HepG2 (cell line): ENCODE measurements around the gene BCORL1. TPM values are rescaled to one million over a fixed set of nuclear protein-coding genes. Genes with fewer than 3 reads are reported as not detected.

ENCODE experiments used
- CC2D1A ChIP-seq: sonication (generic); formaldehyde crosslinking; IDR thresholded peaks from 2 replicates; pipeline ENCODE4 v1.8.1; 2023; ENCODE audit warnings: mild to moderate bottlenecking, missing genetic modification reagents
- CREM ChIP-seq, 2 experiments: sonication (generic) in 1 of 2; formaldehyde crosslinking in 1 of 2; IDR thresholded peaks; 2 replicates each; pipeline versions ENCODE4 v1.4.0 to v1.6.1; 2016 to 2020; ENCODE audit warnings: antibody characterized with exemption in 1 of 2, mild to moderate bottlenecking in 1 of 2, missing genetic modification reagents in 1 of 2
- IKZF4 ChIP-seq: sonication (generic); formaldehyde crosslinking; IDR thresholded peaks from 2 replicates; pipeline ENCODE4 v1.5.1; 2020; ENCODE audit warnings: borderline replicate concordance, mild to moderate bottlenecking, low read depth, missing genetic modification reagents; ENCODE audit errors: not compliant biosample characterization
- MIER3 ChIP-seq: IDR thresholded peaks from 2 replicates; pipeline ENCODE4 v1.6.1; 2016; ENCODE audit warnings: missing compliant biosample characterization, borderline replicate concordance
- MYC ChIP-seq: sonication (generic); formaldehyde crosslinking; IDR thresholded peaks from 2 replicates; pipeline ENCODE4 v1.9.0; 2021; ENCODE audit warnings: missing genetic modification reagents, borderline replicate concordance
- PHB2 ChIP-seq: fragments of 450-650 bp; IDR thresholded peaks from 2 replicates; pipeline ENCODE4 v1.6.1; 2018; ENCODE audit not compliant: partially characterized antibody
- POLR2G ChIP-seq: fragments of 200-400 bp; formaldehyde crosslinking; IDR thresholded peaks from 2 replicates; pipeline ENCODE4 v1.6.1; 2018; ENCODE audit warnings: mild to moderate bottlenecking, low read depth, low read length, moderate library complexity
- TBP ChIP-seq: sonication (generic); formaldehyde crosslinking; IDR thresholded peaks from 2 replicates; pipeline ENCODE4 v1.5.0; 2020; ENCODE audit warnings: missing genetic modification reagents
- TOPORS ChIP-seq: sonication (generic); formaldehyde crosslinking; IDR thresholded peaks from 2 replicates; pipeline ENCODE4 v1.8.0; 2023; ENCODE audit warnings: mild to moderate bottlenecking, missing genetic modification reagents
- ZNF543 ChIP-seq: sonication (generic); formaldehyde crosslinking; IDR thresholded peaks from 2 replicates; pipeline ENCODE4 v1.4.0; 2020; ENCODE audit warnings: mild to moderate bottlenecking, missing genetic modification reagents
- ZSCAN30 ChIP-seq: sonication (generic); formaldehyde crosslinking; IDR thresholded peaks from 2 replicates; pipeline ENCODE4 v1.5.0; 2020; ENCODE audit warnings: mild to moderate bottlenecking, missing genetic modification reagents
- polyA plus RNA-seq, 8 experiments: library from polyadenylated mRNA; depleted of rRNA in 3 of 8; stranded (reverse) in 7 of 8; unstranded in 1 of 8; fragments of >200 nt; fragmentation: Illumina TruSeq in 4 of 8; extraction: Trizol in 4 of 8; gene quantifications; 2 replicates each; pipeline versions ENCODE4 v1.2.1 to v1.2.3, GENCODE V29; 2011 to 2016; ENCODE audit warnings: low read depth in 4 of 8, missing spikeins in 1 of 8, mixed read lengths in 1 of 8; ENCODE audit not compliant: insufficient read depth in 1 of 8
- total RNA-seq, 5 experiments: library from RNA; depleted of rRNA; stranded (reverse); fragments of >200 nt; fragmentation: Illumina TruSeq; extraction: Trizol; gene quantifications; 2 replicates each; pipeline ENCODE4 v1.2.3, GENCODE V29; 2016; ENCODE audit warnings: low read depth in 1 of 5
- TF ChIP-seq, protein P1 (sequence below): sonication (generic); formaldehyde crosslinking; IDR thresholded peaks from 2 replicates; pipeline ENCODE4 v1.5.1; 2020; ENCODE audit warnings: mild to moderate bottlenecking, missing genetic modification reagents, moderate library complexity
- TF ChIP-seq, protein P2 (sequence below): sonication (generic); formaldehyde crosslinking; IDR thresholded peaks from 2 replicates; pipeline ENCODE4 v1.4.0; 2020; ENCODE audit warnings: mild to moderate bottlenecking, low read depth, missing genetic modification reagents
- TF ChIP-seq, protein P3 (sequence below): IDR thresholded peaks from 2 replicates; pipeline ENCODE4 v1.6.1; 2016; ENCODE audit warnings: low read depth, borderline replicate concordance
- TF ChIP-seq, protein P4 (sequence below): sonication (generic); formaldehyde crosslinking; IDR thresholded peaks from 2 replicates; pipeline ENCODE4 v1.4.0; 2020; ENCODE audit warnings: missing genetic modification reagents, borderline replicate concordance
- TF ChIP-seq, protein P5 (sequence below): sonication (generic); formaldehyde crosslinking; IDR thresholded peaks from 2 replicates; pipeline ENCODE4 v1.8.1; 2023; ENCODE audit warnings: mild to moderate bottlenecking, missing genetic modification reagents
- TF ChIP-seq, protein P6 (sequence below): IDR thresholded peaks from 2 replicates; pipeline ENCODE4 v1.6.1; 2016; ENCODE audit warnings: mild to moderate bottlenecking, missing biosample characterization, missing genetic modification reagents

BCORL1 gene
- total and polyA plus RNA-seq, 2 of the 13 experiments (the other 11 are each of a cell fraction or from before 2014, with no cell fraction given), result 0.67 to 1.4 TPM

DNA sequence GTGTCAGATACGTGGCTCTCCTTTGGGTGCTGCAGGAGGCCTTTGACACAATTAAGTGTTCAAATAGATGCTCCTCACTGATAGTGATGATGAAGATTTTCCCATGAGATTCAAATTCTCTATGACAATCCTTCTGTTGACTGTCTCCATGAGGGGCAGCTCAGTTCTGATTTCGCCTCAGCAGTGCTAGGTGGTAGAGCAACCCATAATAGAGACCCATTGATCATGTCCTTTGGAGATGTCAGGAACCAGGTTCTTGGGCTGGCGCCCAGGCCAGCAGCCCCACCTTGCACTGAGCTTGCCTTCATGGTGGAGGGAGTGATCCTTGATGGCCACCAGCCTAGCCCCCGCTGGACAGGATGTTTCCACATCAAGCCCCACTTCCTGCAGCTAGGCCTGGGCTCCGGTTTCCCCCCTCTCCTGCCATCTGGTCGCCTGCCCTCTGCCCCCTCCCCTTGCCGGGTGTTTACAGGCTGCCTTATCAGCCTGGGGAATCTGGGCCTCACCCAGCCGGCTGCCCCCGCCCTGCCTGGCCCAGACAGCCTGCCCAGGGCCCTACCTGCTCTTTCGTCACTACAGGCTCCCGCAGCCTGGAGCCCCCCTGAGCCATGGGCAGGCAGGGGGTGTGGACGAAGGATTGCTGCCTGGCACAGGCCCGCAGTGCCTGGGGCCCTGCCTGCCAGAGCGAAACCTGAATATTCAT is 115.2 kb downstream of the BCORL1 start (continued):
- TF ChIP-seq, protein P1, sequence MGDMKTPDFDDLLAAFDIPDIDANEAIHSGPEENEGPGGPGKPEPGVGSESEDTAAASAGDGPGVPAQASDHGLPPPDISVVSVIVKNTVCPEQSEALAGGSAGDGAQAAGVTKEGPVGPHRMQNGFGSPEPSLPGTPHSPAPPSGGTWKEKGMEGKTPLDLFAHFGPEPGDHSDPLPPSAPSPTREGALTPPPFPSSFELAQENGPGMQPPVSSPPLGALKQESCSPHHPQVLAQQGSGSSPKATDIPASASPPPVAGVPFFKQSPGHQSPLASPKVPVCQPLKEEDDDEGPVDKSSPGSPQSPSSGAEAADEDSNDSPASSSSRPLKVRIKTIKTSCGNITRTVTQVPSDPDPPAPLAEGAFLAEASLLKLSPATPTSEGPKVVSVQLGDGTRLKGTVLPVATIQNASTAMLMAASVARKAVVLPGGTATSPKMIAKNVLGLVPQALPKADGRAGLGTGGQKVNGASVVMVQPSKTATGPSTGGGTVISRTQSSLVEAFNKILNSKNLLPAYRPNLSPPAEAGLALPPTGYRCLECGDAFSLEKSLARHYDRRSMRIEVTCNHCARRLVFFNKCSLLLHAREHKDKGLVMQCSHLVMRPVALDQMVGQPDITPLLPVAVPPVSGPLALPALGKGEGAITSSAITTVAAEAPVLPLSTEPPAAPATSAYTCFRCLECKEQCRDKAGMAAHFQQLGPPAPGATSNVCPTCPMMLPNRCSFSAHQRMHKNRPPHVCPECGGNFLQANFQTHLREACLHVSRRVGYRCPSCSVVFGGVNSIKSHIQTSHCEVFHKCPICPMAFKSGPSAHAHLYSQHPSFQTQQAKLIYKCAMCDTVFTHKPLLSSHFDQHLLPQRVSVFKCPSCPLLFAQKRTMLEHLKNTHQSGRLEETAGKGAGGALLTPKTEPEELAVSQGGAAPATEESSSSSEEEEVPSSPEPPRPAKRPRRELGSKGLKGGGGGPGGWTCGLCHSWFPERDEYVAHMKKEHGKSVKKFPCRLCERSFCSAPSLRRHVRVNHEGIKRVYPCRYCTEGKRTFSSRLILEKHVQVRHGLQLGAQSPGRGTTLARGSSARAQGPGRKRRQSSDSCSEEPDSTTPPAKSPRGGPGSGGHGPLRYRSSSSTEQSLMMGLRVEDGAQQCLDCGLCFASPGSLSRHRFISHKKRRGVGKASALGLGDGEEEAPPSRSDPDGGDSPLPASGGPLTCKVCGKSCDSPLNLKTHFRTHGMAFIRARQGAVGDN (CRISPR knock-in tag), result peak; percentile 81
- no peak for TF ChIP-seq POLR2G
- TF ChIP-seq CREM (IDR thresholded peaks at IDR 0.05), result no peak
- TF ChIP-seq CREM (CRISPR knock-in tag; IDR thresholded peaks at IDR 0.05), result no peak
- TF ChIP-seq IKZF4, result no peak
- no peak for TF ChIP-seq TBP (CRISPR knock-in tag)
- no peak for TF ChIP-seq ZSCAN30 (CRISPR knock-in tag)
- TF ChIP-seq, protein P2, sequence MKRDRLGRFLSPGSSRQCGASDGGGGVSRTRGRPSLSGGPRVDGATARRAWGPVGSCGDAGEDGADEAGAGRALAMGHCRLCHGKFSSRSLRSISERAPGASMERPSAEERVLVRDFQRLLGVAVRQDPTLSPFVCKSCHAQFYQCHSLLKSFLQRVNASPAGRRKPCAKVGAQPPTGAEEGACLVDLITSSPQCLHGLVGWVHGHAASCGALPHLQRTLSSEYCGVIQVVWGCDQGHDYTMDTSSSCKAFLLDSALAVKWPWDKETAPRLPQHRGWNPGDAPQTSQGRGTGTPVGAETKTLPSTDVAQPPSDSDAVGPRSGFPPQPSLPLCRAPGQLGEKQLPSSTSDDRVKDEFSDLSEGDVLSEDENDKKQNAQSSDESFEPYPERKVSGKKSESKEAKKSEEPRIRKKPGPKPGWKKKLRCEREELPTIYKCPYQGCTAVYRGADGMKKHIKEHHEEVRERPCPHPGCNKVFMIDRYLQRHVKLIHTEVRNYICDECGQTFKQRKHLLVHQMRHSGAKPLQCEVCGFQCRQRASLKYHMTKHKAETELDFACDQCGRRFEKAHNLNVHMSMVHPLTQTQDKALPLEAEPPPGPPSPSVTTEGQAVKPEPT (CRISPR knock-in tag), result no peak
- TF ChIP-seq TOPORS (CRISPR knock-in tag), result no peak
- peak; percentile 54; the same call in 1 of the 2 replicates for TF ChIP-seq MYC (CRISPR knock-in tag)
- no peak for TF ChIP-seq ZNF543 (CRISPR knock-in tag)
- no peak for TF ChIP-seq CC2D1A (CRISPR knock-in tag)
- TF ChIP-seq, protein P3, sequence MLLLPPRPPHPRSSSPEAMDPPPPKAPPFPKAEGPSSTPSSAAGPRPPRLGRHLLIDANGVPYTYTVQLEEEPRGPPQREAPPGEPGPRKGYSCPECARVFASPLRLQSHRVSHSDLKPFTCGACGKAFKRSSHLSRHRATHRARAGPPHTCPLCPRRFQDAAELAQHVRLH (CRISPR knock-in tag), result no peak
- TF ChIP-seq MIER3, result no peak
- TF ChIP-seq PHB2, result no peak
- TF ChIP-seq, protein P4, sequence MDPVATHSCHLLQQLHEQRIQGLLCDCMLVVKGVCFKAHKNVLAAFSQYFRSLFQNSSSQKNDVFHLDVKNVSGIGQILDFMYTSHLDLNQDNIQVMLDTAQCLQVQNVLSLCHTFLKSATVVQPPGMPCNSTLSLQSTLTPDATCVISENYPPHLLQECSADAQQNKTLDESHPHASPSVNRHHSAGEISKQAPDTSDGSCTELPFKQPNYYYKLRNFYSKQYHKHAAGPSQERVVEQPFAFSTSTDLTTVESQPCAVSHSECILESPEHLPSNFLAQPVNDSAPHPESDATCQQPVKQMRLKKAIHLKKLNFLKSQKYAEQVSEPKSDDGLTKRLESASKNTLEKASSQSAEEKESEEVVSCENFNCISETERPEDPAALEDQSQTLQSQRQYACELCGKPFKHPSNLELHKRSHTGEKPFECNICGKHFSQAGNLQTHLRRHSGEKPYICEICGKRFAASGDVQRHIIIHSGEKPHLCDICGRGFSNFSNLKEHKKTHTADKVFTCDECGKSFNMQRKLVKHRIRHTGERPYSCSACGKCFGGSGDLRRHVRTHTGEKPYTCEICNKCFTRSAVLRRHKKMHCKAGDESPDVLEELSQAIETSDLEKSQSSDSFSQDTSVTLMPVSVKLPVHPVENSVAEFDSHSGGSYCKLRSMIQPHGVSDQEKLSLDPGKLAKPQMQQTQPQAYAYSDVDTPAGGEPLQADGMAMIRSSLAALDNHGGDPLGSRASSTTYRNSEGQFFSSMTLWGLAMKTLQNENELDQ (CRISPR knock-in tag), result no peak
- TF ChIP-seq, protein P5, sequence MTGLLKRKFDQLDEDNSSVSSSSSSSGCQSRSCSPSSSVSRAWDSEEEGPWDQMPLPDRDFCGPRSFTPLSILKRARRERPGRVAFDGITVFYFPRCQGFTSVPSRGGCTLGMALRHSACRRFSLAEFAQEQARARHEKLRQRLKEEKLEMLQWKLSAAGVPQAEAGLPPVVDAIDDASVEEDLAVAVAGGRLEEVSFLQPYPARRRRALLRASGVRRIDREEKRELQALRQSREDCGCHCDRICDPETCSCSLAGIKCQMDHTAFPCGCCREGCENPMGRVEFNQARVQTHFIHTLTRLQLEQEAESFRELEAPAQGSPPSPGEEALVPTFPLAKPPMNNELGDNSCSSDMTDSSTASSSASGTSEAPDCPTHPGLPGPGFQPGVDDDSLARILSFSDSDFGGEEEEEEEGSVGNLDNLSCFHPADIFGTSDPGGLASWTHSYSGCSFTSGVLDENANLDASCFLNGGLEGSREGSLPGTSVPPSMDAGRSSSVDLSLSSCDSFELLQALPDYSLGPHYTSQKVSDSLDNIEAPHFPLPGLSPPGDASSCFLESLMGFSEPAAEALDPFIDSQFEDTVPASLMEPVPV (CRISPR knock-in tag), result no peak
- TF ChIP-seq, protein P6, sequence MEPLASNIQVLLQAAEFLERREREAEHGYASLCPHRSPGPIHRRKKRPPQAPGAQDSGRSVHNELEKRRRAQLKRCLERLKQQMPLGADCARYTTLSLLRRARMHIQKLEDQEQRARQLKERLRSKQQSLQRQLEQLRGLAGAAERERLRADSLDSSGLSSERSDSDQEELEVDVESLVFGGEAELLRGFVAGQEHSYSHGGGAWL (CRISPR knock-in tag), result no peak
